Inferior parietal cortex (tissue), 1 donor: ENCODE results near the gene GPR78.

Source experiments
- DNase-seq: peaks from one replicate; pipeline ENCODE4 v3.0.0-alpha.2; 2016; ENCODE audit errors: extremely low spot score

GPR78 gene

GRCh38 chr4:8586246-8586645 lies 6.1 kb downstream of the GPR78 start:
- DNase-seq = no peak

GRCh38 chr4:8586671-8587468 lies 6.7 kb downstream of the GPR78 start:
- DNase-seq = no peak

- DNase-seq = no peak
These were observed 7.4 kb downstream of the GPR78 start for GRCh38 chr4:8587469-8588195.

- DNase-seq = no peak
These were observed 7.9 kb downstream of the GPR78 start for GRCh38 chr4:8588196-8588470.

- DNase-seq = no peak
These were observed 9.1 kb downstream of the GPR78 start for GRCh38 chr4:8589336-8589735.

GRCh38 chr4:8589823-8590545 lies 9.8 kb downstream of the GPR78 start:
- peak; percentile 12 for DNase-seq

- no peak for DNase-seq
These were observed 10.3 kb downstream of the GPR78 start for GRCh38 chr4:8590546-8590880.

- DNase-seq = no peak
These were observed 10.9 kb downstream of the GPR78 start for GRCh38 chr4:8591114-8591513.

GRCh38 chr4:8591626-8592365 lies 11.6 kb downstream of the GPR78 start:
- no peak for DNase-seq

- DNase-seq = no peak
These were observed 12.4 kb downstream of the GPR78 start, which contains the start of gene CPZ for GRCh38 chr4:8592366-8593263. CPZ (plus strand) TSS chr4:8592765; CDS start chr4:8592834, 69 bp downstream.

- no peak for DNase-seq
These were observed 13.3 kb downstream of the GPR78 start for GRCh38 chr4:8593264-8594096.

GRCh38 chr4:8594097-8595038 lies 14.2 kb downstream of the GPR78 start:
- peak; percentile 83 for DNase-seq

GRCh38 chr4:8595237-8596087 lies 15.3 kb downstream of the GPR78 start:
- no peak for DNase-seq

- DNase-seq = no peak
These were observed 16.7 kb downstream of the GPR78 start for GRCh38 chr4:8596891-8597290.

GRCh38 chr4:8597319-8597718 lies 17.1 kb downstream of the GPR78 start:
- DNase-seq = no peak

- no peak for DNase-seq
These were observed 17.6 kb downstream of the GPR78 start for GRCh38 chr4:8597791-8598190.

- no peak for DNase-seq
These were observed 18.3 kb downstream of the GPR78 start for GRCh38 chr4:8598391-8599090.

GRCh38 chr4:8599091-8599460 lies 18.9 kb downstream of the GPR78 start:
- DNase-seq = no peak
